D721Med (cell line): ENCODE measurements around the gene MSH3.

Source experiments
- DNase-seq: peaks from one replicate; pipeline ENCODE4 v3.0.0; 2011; ENCODE audit warnings: low spot score; ENCODE audit not compliant: insufficient read length
- FAIRE-seq: peaks from 2 replicates; lab custom pipeline; 2011; peaks lifted over from hg19 to GRCh38; lab: Jason Lieb, UNC
- CTCF ChIP-seq: IDR thresholded peaks from 2 replicates; pipeline ENCODE4 v1.5.1; 2012; ENCODE audit warnings: mild to moderate bottlenecking, control low read depth; ENCODE audit not compliant: insufficient read depth; ENCODE audit errors: missing control alignments

Gene MSH3

GRCh38 chr5:80619086-80619485 lies 35.4 kb upstream of the MSH3 start:
- DNase-seq (no peak), FAIRE-seq (no peak)
- TF ChIP-seq CTCF, result no peak

GRCh38 chr5:80620211-80620610 lies 34.2 kb upstream of the MSH3 start:
- no peak for FAIRE-seq
- no peak for TF ChIP-seq CTCF
- DNase-seq, result no peak

GRCh38 chr5:80622756-80623155 lies 31.7 kb upstream of the MSH3 start:
- FAIRE-seq (no peak), DNase-seq (no peak)
- TF ChIP-seq CTCF, result no peak

GRCh38 chr5:80623999-80624398 lies 30.5 kb upstream of the MSH3 start:
- FAIRE-seq (no peak), DNase-seq (no peak)
- no peak for TF ChIP-seq CTCF

GRCh38 chr5:80625230-80625629 lies 29.2 kb upstream of the MSH3 start:
- TF ChIP-seq CTCF, result no peak
- FAIRE-seq (no peak), DNase-seq (no peak)

- FAIRE-seq (no peak), DNase-seq (no peak)
- TF ChIP-seq CTCF, result no peak
These were observed 25.2 kb upstream of the MSH3 start for GRCh38 chr5:80629281-80629680.

GRCh38 chr5:80631278-80632259 lies 22.9 kb upstream of the MSH3 start:
- DNase-seq (no peak), FAIRE-seq (no peak)
- TF ChIP-seq CTCF, result no peak
